ENCODE data around the gene FNBP1.
"Not testable (repeated sequence)": the region's sequence is repeated elsewhere in the genome, so short reads cannot be mapped to it uniquely, and the experiment has no call there.

Gene FNBP1

DNA sequence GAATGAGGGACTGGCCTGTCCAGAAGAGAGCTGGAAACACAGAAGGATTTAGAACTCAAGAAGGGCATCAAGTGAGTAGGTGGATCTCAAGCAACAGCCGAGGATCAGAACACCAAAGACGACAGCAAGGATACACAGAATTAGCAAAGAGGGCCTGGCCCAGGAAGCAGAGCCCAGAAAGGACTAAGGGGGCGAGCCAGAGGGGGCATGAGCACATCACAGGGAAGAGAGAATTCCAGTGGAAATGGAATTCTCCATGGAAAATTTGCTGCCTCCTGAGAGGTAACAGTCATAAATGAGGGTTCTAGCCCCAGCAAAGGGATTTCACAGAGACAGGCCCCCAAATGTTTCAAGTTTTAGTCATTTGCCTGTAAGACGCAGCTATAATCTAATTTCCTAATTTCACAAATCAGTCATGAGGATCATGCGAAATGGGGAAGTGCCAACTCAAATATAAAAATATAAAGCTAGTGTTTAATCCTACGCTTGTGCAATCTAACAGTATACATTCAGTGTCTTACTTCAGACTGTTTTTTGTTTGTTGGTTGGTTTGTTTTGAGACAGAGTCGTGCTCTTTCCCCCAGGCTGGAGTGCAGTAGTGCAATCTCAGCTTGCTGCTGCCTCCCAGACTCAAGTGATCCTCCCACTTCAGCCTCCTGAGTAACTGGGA lies 46.7 kb downstream of the FNBP1 start:
- TF ChIP-seq CTCF (conservative IDR thresholded peaks at IDR 0.05): no peak
- no peak overlapping the region for H3K27ac ChIP-seq

- no peak for TF ChIP-seq CTCF (conservative IDR thresholded peaks at IDR 0.05)
- H3K27ac ChIP-seq: no peak overlapping the region
These were observed 47.4 kb downstream of the FNBP1 start for GRCh38 chr9:129995409-129996160.

- TF ChIP-seq CTCF (conservative IDR thresholded peaks at IDR 0.05): no peak
These were observed 48.1 kb downstream of the FNBP1 start for GRCh38 chr9:129994882-129995281.

GRCh38 chr9:129991139-129991538 lies 51.9 kb downstream of the FNBP1 start:
- not testable (repeated sequence) for H3K27ac ChIP-seq

More at GRCh38 chr9:129994882-129995281, 48.1 kb downstream of the FNBP1 start:
- no peak overlapping the region for H3K27ac ChIP-seq

DNA sequence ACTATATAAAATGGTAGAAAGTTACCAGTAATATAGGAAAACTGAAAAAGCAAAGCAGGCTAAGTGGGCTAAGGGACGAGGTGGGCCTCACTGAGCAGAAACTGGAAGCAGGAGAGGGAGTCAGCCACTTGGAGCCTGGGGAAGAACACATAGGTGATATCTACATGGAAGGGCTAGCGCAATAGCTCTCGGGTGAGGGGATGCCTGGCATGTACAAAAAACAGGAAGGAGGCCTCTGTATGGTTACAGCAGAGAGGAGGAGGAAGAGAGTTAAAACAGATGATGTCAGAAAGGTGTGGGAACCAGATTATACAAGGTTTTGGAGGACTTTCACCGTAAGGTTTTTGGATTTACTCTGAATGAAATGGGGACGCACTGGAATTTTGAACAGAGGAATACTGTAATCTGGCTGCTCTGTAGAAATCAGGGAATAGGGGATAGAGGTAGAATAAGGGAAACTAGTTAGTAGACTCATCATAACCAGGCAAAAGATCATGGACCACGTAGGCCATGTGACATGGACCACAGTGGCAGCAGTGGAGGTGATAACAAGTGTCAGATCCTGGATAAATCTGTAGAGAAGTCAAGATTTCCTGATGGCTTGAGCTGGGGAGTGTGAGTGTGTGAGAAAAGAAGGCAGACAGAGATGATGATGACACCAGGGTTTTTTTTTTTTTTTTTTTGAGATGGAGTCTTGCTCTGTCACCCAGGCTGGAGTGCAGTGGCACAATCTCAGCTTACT lies 52.5 kb downstream of the FNBP1 start:
- no peak for TF ChIP-seq CTCF (conservative IDR thresholded peaks at IDR 0.05)

DNA sequence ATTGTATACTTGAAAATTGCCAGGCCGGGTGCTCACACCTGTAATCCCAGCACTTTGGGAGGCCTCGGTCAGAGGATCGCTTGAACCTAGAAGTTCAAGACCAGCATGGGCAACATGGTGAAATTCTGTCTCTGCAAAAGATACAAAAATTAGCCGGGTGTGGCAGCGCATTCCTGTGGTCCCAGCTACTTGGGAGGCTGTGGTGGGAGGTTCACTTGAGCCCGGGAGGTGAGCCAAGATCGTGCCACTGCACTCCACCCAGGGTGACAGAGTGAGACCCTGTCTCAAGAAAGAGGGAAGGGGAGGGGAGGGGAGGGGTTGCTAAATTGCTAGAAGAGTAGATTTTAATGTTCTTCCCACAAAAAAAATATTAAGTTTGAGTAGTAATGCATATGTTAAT lies 53.2 kb downstream of the FNBP1 start:
- no peak for TF ChIP-seq CTCF (conservative IDR thresholded peaks at IDR 0.05)

More for the DNA sequence above, 52.5 kb downstream of the FNBP1 start:
- no peak overlapping the region for H3K27ac ChIP-seq

GRCh38 chr9:129989362-129989708 lies 53.7 kb downstream of the FNBP1 start:
- no peak overlapping the region for H3K27ac ChIP-seq

More for the DNA sequence above, 53.2 kb downstream of the FNBP1 start:
- H3K27ac ChIP-seq: no peak overlapping the region

More at GRCh38 chr9:129989362-129989708, 53.7 kb downstream of the FNBP1 start:
- no peak for TF ChIP-seq CTCF (conservative IDR thresholded peaks at IDR 0.05)

All from VCaP (cell line).